GM21360 (cell line): ENCODE measurements around the gene LILRA5.
"Not testable (repeated sequence)": the region's sequence is repeated elsewhere in the genome, so short reads cannot be mapped to it uniquely, and the experiment has no call there.

Experiments used
- ATAC-seq: cut with Tn5 transposase; IDR thresholded peaks from one replicate; pipeline ENCODE4 v1.9.1; 2021; ENCODE audit warnings: mild to moderate bottlenecking, moderate library complexity; ENCODE audit not compliant: unreplicated experiment

Gene LILRA5

DNA sequence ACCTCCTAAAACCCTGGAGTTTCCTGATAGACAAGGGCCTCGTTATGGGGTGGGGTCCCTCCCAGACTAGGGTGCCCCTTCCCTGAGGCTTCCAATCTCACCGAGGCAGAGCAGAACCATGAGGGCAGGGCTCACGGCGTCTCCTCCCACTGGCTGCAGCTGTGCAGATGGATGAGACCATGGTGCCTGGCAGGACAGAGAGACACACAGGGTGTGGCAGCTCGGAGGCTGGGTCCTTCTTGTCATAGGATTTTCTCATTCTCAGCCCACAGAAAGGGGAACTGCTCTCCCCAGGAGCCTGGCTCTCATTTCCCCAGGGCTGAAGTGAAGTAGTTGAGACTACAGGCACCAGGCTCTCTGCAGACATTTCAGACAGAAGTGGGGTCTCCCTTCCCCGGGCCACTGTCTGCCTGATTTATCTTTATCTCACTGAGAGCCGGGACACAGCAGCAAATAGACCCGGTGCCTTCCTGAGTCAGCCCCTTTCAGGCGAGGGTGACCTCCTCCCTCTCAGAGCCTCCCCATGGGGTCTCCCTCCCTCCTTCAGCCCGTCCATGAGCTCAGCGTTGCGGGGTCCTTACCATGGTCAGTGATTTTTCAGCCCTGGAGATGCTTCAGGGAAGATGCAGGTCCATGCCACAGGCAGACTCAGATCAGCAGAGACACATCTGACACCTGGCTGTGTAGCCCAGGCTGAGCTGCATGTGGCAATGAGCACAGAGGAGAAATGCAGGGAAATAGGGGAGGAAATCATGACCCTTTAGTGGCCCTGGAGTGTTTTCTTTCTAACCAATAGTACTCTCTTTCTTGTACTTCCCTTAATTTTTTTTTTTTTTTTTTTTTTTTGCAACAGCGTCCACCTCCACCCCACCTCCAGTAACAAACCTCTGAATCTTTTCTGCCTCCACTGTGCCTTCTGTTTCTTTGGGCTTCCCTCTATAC is at the start of gene LILRA5:
Gene LILRA5, minus strand, starts transcription at position 731 of the 942 bp plus-strand sequence. Its CDS starts 147 bp downstream, at position 584.
- ATAC-seq, result no peak

DNA sequence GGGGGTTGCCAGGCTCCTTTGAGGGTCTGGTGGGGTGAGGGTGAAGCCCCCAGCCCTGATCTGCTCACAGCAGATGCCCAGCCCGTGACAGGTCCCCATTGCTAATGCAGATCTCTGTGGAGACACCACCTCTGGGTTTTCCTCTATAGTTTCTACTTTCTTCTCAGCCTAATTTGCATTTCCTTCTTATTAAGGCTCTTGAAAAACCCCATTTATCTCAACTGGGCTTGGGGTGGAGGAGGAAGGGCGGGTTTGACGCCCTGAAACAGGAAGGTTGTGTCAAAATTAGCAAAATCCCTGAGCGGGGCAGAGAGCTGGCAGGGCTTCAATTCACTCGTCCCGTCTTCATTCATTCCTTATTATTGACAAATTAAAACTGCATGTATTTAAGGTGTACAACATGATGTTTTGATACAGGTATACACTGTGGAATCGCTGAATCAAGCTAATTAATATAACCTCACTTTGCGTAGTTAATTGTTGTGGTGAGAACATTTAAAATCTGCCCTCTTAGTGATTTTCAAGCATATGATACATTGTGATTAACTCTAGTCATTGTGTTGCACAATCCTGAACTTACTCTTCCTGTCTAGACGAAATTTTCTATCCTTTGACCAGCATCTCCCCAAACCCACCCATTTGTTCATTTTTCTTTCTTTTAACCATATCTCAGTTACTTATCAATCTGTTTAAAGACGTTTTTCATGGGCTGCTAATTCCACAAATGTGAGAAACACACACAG is 48.9 kb upstream of the LILRA5 start:
- ATAC-seq, result not testable (repeated sequence)

DNA sequence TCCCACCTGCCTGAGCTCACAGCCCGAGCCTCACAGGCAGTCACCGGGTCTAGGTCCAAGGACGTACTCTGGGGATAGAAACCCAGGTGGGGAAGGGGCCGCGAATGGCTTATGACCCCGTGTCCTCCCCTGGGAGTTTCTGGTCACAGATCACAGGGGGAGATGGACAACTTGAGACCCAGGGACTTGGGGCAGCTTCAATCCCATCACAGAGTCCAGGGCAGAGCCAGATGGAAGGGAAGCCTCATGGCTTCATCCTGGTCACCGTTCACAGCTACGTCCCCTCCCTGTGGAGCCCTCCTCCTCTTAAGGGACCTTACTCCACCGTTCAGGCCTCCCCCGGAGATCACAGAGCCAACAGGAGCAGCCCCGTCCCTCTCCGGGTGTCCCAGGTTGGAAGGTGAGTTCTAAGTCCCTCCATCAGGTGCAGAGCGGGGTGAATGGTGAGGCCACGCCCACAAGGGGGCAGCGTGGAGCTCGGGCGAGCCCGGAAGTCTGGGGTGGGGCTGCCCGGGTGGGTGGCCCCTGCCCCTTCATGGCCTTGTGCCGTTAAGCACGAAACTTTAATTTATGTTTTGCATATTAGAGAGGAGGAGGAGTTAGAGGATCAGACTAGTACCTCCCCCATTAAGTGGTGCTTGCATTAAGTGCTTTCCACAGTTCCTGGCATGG is 46.3 kb upstream of the LILRA5 start:
- ATAC-seq, result not testable (repeated sequence)

DNA sequence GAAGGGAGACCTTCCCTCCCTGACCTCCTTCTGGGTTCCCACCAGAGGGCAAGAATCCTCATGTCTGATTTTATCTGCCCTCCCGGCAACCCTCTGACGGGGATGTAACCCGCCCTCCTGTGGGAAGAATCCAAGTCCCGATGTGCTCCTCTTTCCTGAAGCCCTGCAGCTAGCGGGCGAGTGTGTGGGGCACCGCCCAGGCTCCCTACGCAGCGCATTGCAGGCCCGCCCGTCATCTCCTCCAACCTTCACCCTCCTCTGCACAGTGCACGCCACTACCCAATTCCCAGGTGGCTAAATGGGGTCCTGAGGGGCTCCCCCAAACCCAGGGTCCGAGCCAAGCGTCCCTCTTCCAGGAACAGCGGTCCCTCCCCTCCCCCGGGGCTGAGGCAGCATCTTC is 44.4 kb upstream of the LILRA5 start:
- ATAC-seq, result no peak

- no peak for ATAC-seq
These were observed 43.6 kb upstream of the LILRA5 start for GRCh38 chr19:54356444-54357056.

DNA sequence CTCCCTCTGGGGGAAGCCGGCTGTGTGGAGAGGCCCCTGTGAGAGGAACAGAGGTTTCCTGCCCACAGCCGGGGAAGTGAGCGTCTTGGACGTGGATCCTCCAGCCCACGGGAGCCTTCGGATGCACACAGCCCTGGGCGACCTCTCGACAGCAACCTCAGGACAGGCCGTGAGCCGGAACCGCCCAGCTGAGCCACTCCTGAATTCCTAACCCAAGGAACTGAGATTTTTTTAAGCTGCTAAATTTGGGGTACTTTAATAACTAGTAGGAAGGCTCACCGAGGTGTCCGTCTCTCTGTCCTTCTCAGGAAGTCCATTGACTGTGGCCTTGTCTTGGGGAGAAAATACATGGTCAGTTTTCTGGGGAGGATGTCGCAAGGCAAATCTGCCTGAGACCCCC is 42.7 kb upstream of the LILRA5 start:
- ATAC-seq, result no peak

- no peak for ATAC-seq
These were observed 41.8 kb upstream of the LILRA5 start for GRCh38 chr19:54354761-54355160.

DNA sequence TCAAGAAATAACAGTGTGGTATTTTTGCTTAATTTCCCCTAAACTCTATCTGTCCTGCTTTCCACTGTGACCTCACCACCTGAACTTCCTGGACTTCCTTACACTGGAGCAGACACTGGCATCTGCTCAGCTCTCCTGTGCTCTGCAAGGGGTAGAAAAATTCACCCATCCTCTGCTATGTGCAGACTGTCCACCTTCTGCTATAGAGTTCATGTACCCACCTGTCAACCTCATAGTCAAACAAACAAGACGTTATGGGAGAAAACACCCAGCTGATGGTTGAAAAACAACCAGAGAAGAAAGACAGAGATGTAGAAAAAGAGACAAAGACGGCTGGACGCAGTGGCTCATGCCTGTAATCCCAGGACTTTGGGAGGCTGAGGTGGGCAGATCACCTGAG is 39.6 kb upstream of the LILRA5 start:
- no peak for ATAC-seq

DNA sequence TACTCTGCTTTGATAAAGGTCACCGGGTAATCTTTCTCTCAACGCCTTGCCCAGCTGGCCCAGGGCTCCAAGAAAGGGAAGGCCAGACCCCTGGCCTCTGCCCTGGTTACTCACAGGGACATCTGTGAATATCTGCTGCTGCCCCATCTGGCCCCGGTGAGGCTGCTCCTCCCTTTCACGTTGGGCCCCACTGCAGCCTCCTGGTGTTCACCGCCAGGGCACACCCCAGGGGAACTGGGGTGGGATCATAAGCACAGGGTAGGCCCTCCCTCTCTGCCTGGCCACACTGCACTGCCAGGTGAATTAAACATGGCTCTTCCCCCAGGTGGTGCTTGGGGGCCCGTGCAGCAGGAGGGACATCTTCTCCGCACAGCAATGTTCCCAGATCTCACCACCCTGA is 39.1 kb upstream of the LILRA5 start:
- no peak for ATAC-seq

GRCh38 chr19:54351474-54351873 is 38.5 kb upstream of the LILRA5 start:
- no peak for ATAC-seq

DNA sequence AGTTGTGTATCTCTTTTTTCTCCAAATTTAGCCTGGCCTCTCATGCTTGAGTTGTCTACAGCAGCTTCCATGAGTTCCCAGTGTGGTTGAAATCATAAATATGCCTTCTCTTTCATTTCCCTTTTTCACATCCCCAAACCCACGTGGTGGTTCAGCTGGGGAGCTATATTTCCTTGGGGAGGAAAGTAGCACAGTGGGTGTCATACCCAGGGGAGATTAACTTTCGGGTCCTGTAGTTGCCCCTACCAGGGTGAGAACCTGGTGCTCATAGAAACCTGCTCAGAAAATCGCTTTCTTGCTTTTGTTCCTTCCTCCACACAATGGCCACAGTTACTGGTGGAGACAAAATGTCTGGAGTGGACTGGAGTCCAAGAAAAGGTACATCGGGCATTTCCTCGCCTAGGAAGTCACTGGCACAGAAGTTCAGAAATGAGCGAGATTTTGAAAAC is 33.0 kb upstream of the LILRA5 start:
- no peak for ATAC-seq

DNA sequence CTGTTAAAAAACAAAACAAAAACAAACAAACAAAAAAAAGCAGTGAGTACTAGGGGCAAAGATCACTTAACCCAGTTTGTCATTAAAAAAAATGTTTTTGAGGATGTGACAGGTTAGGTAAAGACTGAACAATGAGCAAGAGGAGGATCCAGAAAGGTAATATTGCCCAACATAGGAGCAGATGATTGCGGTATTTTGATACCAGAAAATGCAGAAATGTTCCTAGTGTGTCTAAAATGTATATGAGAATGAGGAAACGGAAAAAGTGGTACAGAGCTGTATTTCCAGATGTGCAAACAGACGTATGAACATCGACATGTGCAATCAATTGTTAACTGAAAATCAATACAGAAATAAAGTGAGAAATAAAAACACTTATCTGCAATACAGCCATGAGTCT is 30.9 kb upstream of the LILRA5 start:
- no peak for ATAC-seq

GRCh38 chr19:54341295-54341694 is 28.3 kb upstream of the LILRA5 start:
- ATAC-seq, result no peak

DNA sequence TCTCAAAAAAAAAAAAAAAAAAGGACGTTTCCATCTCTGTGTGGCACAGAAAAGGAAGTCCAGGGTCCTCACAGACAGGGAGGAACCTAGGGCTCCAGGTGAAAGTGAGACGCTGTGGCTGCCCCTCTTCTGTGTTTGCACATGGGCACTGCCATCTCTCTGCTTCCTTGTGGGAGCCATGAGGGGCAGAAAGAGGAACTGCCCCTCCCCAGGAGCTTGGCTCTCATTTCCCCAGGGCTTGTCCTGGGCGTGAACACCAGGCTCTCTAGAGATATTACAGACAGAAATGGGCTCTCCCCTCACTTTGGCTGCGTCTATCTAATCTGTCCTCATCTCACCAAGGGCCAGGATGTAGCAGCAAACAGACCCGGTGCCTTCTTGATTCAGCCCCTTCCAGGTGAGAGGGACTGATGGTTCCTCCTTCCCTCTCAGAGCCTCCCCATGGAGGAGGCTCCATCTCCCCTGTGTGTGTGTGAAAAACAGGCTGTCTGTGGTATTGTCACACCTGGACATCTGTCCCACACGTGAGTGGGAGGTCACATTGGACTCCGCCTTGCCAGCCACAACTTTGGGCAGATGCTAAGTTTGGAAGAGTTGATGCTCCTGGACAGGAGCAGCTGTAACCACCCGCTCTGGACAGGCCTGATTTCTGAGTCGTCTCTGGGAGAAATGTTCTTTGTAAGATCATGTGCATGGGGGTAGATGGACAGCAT is 26.8 kb upstream of the LILRA5 start:
- ATAC-seq, result no peak

GRCh38 chr19:54338521-54338920 is 25.6 kb upstream of the LILRA5 start:
- no peak for ATAC-seq

DNA sequence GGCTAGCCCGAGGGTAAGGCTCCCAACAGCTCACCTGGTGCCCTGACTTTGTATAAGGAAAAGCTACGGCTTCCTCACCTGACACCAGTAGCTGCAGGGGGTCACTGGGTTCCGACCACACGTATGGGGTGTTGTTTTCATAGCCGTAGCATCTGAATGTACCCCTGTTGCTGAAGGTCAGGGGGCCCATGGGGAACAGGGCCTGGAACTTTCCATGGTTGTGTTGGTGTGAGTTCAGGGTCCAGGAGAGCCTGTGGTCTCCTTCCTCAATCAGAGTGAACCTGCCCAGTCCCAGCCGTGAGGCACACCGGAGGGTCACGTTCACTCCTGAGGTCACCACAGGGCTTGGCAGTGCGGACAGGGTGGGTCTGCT is 24.9 kb upstream of the LILRA5 start:
- ATAC-seq, result no peak

GRCh38 chr19:54336893-54337857 is 24.2 kb upstream of the LILRA5 start:
- ATAC-seq, result no peak

- no peak for ATAC-seq
These were observed 23.3 kb upstream of the LILRA5 start for GRCh38 chr19:54335979-54336892.
